NCI-H82 treated with DMSO at 0.1 percent for 48 hours (cell line): ENCODE data around the gene TNRC6A.
A peak's percentile ranks its signal among the peaks of the same experiment; 100 is the strongest.
"Not testable (repeated sequence)": the region's sequence is repeated elsewhere in the genome, so short reads cannot be mapped to it uniquely, and the experiment has no call there.

ENCODE experiments used
- DNase-seq: peaks from one replicate; lab custom pipeline; 2025; ENCODE audit not compliant: unreplicated experiment; lab: John Stamatoyannopoulos, UW

The TNRC6A gene

GRCh38 chr16:24810951-24811843, 81.7 kb downstream of the TNRC6A start:
- no peak for DNase-seq

- not testable (repeated sequence) for DNase-seq
These were observed 83.4 kb downstream of the TNRC6A start for GRCh38 chr16:24812813-24813212.

GRCh38 chr16:24815021-24815420, 85.6 kb downstream of the TNRC6A start:
- no peak for DNase-seq

GRCh38 chr16:24816688-24817087, 87.2 kb downstream of the TNRC6A start:
- DNase-seq: no peak

GRCh38 chr16:24819462-24820040, 90.1 kb downstream of the TNRC6A start:
- no peak for DNase-seq

GRCh38 chr16:24820522-24820921, 91.1 kb downstream of the TNRC6A start:
- no peak for DNase-seq

GRCh38 chr16:24821129-24821528, 91.7 kb downstream of the TNRC6A start:
- no peak for DNase-seq

- no peak for DNase-seq
These were observed 93.1 kb downstream of the TNRC6A start for GRCh38 chr16:24822542-24822941.

GRCh38 chr16:24822974-24823373, 93.5 kb downstream of the TNRC6A start:
- DNase-seq: no peak

- DNase-seq: no peak
These were observed 96.2 kb downstream of the TNRC6A start for GRCh38 chr16:24825696-24826095.

GRCh38 chr16:24826096-24826690, 96.7 kb downstream of the TNRC6A start:
- DNase-seq: no peak

- no peak for DNase-seq
These were observed 97.5 kb downstream of the TNRC6A start for GRCh38 chr16:24826817-24827566.

- DNase-seq: no peak
These were observed 99.7 kb downstream of the TNRC6A start for GRCh38 chr16:24829153-24829552.

GRCh38 chr16:24833352-24833751, 103.9 kb downstream of the TNRC6A start:
- no peak for DNase-seq

- DNase-seq: peak; percentile 76
These were observed 105.2 kb downstream of the TNRC6A start for GRCh38 chr16:24834459-24835335.

GRCh38 chr16:24836836-24837235, 107.4 kb downstream of the TNRC6A start:
- no peak for DNase-seq

- no peak for DNase-seq
These were observed 108.5 kb downstream of the TNRC6A start for GRCh38 chr16:24837969-24838368.

GRCh38 chr16:24838554-24839266, 109.3 kb downstream of the TNRC6A start:
- DNase-seq: no peak

GRCh38 chr16:24839347-24839972, 110.0 kb downstream of the TNRC6A start:
- DNase-seq: no peak
